Muscle of arm (tissue), 12 donors: Measurements from ENCODE around the gene ATP1A3. TPM values are rescaled to one million over a fixed set of nuclear protein-coding genes. Genes with fewer than 3 reads are reported as not detected.

ENCODE experiments used
- DNase-seq: peaks from one replicate; pipeline ENCODE4 v3.0.0-alpha.2; 2013
- polyA plus RNA-seq, 12 donors: library from polyadenylated mRNA; unstranded; fragments of 120-200 nt; gene quantifications; one replicate each; pipeline ENCODE4 v1.2.1, GENCODE V29; 2013; ENCODE audit not compliant: insufficient read length in 12 of 12

Gene ATP1A3
- polyA plus RNA-seq, 12 donors, result 0.30 to 16.6 (median 0.59) TPM; not detected in 1

- DNase-seq, result no peak
Measured at GRCh38 chr19:41917676-41918075, 76.4 kb downstream of the ATP1A3 start.

Other genes starting within 250 kb of the ATP1A3 start
- 1 to 10 TPM in 2 of 12 donors, under 1 TPM in 7, not detected in 3; 0.08 to 5.2 (median 0.21) TPM for gene CEACAM6, start 238.7 kb downstream of the ATP1A3 start, polyA plus RNA-seq
- gene CEACAM3, start 197.6 kb downstream of the ATP1A3 start, polyA plus RNA-seq, result under 1 TPM in 3 of 12 donors, not detected in 9; 0.24 to 0.48 (median 0.40) TPM
- gene LYPD4, start 149.5 kb downstream of the ATP1A3 start, polyA plus RNA-seq, result not detected
- not detected for gene DMRTC2, start 149.2 kb downstream of the ATP1A3 start, polyA plus RNA-seq
- 1,000 to 10,000 TPM in 11 of 12 donors, not detected in 1; 1,642 to 2,436 (median 1,937) TPM for gene RPS19, start 134.0 kb downstream of the ATP1A3 start, polyA plus RNA-seq
- 1 to 10 TPM in 1 of 12 donors, under 1 TPM in 9, not detected in 2; 0.48 to 9.8 (median 0.73) TPM for gene CD79A, start 117.0 kb downstream of the ATP1A3 start, polyA plus RNA-seq
- 100 to 1,000 TPM in 2 of 12 donors, 10 to 100 TPM in 9, not detected in 1; 28.7 to 116 (median 35.3) TPM for gene ARHGEF1, start 111.0 kb downstream of the ATP1A3 start, polyA plus RNA-seq
- gene ERFL, start 65.8 kb downstream of the ATP1A3 start, polyA plus RNA-seq, result under 1 TPM in 8 of 12 donors, not detected in 4; 0.08 to 0.18 (median 0.11) TPM
- gene RABAC1, start 34.9 kb downstream of the ATP1A3 start, polyA plus RNA-seq, result 100 to 1,000 TPM in 1 of 12 donors, 10 to 100 TPM in 10, not detected in 1; 39.4 to 104 (median 56.4) TPM
- gene GRIK5, start 76.0 kb upstream of the ATP1A3 start, polyA plus RNA-seq, result 10 to 100 TPM in 1 of 12 donors, 1 to 10 TPM in 10, not detected in 1; 1.7 to 10.3 (median 3.2) TPM
- 10 to 100 TPM in 3 of 12 donors, 1 to 10 TPM in 8, not detected in 1; 7.2 to 13.3 (median 9.2) TPM for gene ZNF574, start 81.9 kb upstream of the ATP1A3 start, polyA plus RNA-seq
- 1 to 10 TPM in 10 of 12 donors, under 1 TPM in 1, not detected in 1; 0.92 to 6.1 (median 1.4) TPM for gene POU2F2, start 138.2 kb upstream of the ATP1A3 start, polyA plus RNA-seq
- gene DEDD2, start 223.4 kb upstream of the ATP1A3 start, polyA plus RNA-seq, result 10 to 100 TPM in 9 of 12 donors, 1 to 10 TPM in 1, not detected in 2; 9.9 to 17.4 (median 12.0) TPM
- gene ZNF526, start 226.1 kb upstream of the ATP1A3 start, polyA plus RNA-seq, result 1 to 10 TPM in 11 of 12 donors, not detected in 1; 4.5 to 8.4 (median 6.8) TPM
- 10 to 100 TPM in 11 of 12 donors, not detected in 1; 36.1 to 84.0 (median 42.9) TPM for gene GSK3A, start 248.4 kb upstream of the ATP1A3 start, polyA plus RNA-seq